BJ (cell line): ENCODE measurements around the gene LAMA4. TPM values are rescaled to one million over a fixed set of nuclear protein-coding genes. Genes with fewer than 3 reads are reported as not detected.
A peak's percentile ranks its signal among the peaks of the same experiment; 100 is the strongest.

Experiments
- CTCF ChIA-PET: fragments of 350-600 bp; formaldehyde crosslinking; extraction: SDS; loops from one replicate; lab custom pipeline; 2021; ENCODE audit warnings: antibody characterized with exemption, inconsistent platforms; lab: Yijun Ruan, JAX
- POLR2A ChIA-PET: fragments of 300-600 bp; sonication (Branson Sonifier 250); formaldehyde crosslinking; extraction: SDS; loops from one replicate; lab custom pipeline; 2021; ENCODE audit warnings: antibody characterized with exemption; lab: Charles Lee
- DNase-seq: peaks from one replicate; pipeline ENCODE4 v3.0.0-alpha.2; 2011; ENCODE audit warnings: low read depth
- H3K27me3 ChIP-seq: 2 replicates; pipeline ENCODE4 v1.6.0; 2011; ENCODE audit warnings: low read length; ENCODE audit not compliant: control insufficient read depth, insufficient read depth
- H3K36me3 ChIP-seq: 2 replicates; pipeline ENCODE4 v1.5.1; 2011; ENCODE audit warnings: low read length; ENCODE audit not compliant: control insufficient read depth, insufficient read depth
- H3K4me3 ChIP-seq: 2 replicates; pipeline ENCODE4 v1.5.1; 2011; ENCODE audit warnings: low read depth, mild to moderate bottlenecking, control low read depth, low read length
- CTCF ChIP-seq: IDR thresholded peaks from 2 replicates; pipeline ENCODE4 v1.5.1; 2011; ENCODE audit warnings: low read depth, mild to moderate bottlenecking, control low read depth, inconsistent platforms, low read length, moderate library complexity; ENCODE audit not compliant: insufficient read depth
- polyA plus RNA-seq: library from polyadenylated mRNA; depleted of rRNA; stranded (reverse); fragments of >200 nt; gene quantifications from 2 replicates; pipeline ENCODE4 v1.2.3, GENCODE V29; 2011

LAMA4 gene
- polyA plus RNA-seq, 1 experiment = 301 TPM

- ChIA-PET CTCF (no interaction called here), POLR2A (interaction anchor here (0.6 kb wide), 1 partner anchor 74 kb away, joined by 6 read pairs; no protein-coding TSS in a partner anchor)
- peak; percentile 46 for DNase-seq
- no peak for TF ChIP-seq CTCF
- H3K4me3 ChIP-seq = no peak overlapping the region
- no peaks in the 10 kb centered on the region for H3K27me3 ChIP-seq
- H3K36me3 ChIP-seq = peaks cover 3% of the 10 kb centered on the region
Observed at GRCh38 chr6:112216662-112217551, 37.5 kb downstream of the LAMA4 start.

- H3K27me3 ChIP-seq = no peaks in the 10 kb centered on the region
- H3K36me3 ChIP-seq = peaks cover 3% of the 10 kb centered on the region
- H3K4me3 ChIP-seq = no peak overlapping the region
- no peak for TF ChIP-seq CTCF
- CTCF ChIA-PET = interaction anchor here (0.7 kb wide), 1 partner anchor 35 kb away, joined by 3 read pairs; no protein-coding TSS in a partner anchor
- no peak for DNase-seq
- POLR2A ChIA-PET = no interaction called here
Observed at GRCh38 chr6:112215488-112216284, 38.7 kb downstream of the LAMA4 start.

GRCh38 chr6:112214739-112215269 lies 39.6 kb downstream of the LAMA4 start:
- peaks cover 3% of the 10 kb centered on the region for H3K36me3 ChIP-seq
- POLR2A ChIA-PET = no interaction called here
- CTCF ChIA-PET = no interaction called here

GRCh38 chr6:112210852-112211251 lies 43.5 kb downstream of the LAMA4 start:
- no peak for TF ChIP-seq CTCF
- Histone ChIP-seq H3K27me3 (no peaks in the 10 kb centered on the region), H3K4me3 (no peak overlapping the region), H3K36me3 (peaks cover 4% of the 10 kb centered on the region)
- CTCF ChIA-PET = no interaction called here
- POLR2A ChIA-PET = no interaction called here
- DNase-seq = no peak

More at GRCh38 chr6:112214739-112215269, 39.6 kb downstream of the LAMA4 start:
- no peak for DNase-seq
- Histone ChIP-seq H3K27me3 (no peaks in the 10 kb centered on the region), H3K4me3 (no peak overlapping the region)
- TF ChIP-seq CTCF = no peak

- no peaks in the 10 kb centered on the region for H3K27me3 ChIP-seq
- peaks cover 6% of the 10 kb centered on the region for H3K36me3 ChIP-seq
- DNase-seq = no peak
- POLR2A ChIA-PET = no interaction called here
- CTCF ChIA-PET = no interaction called here
- H3K4me3 ChIP-seq = no peak overlapping the region
- TF ChIP-seq CTCF = no peak
Observed at GRCh38 chr6:112209131-112209530, 45.2 kb downstream of the LAMA4 start.
